Astrocyte of the cerebellum (primary cell): ENCODE measurements around the gene KRTAP9-2.
"Not testable (repeated sequence)": the region's sequence is repeated elsewhere in the genome, so short reads cannot be mapped to it uniquely, and the experiment has no call there.

ENCODE experiments used
- DNase-seq: peaks from one replicate; pipeline ENCODE4 v3.0.0-alpha.2; 2011; ENCODE audit warnings: low read depth
- H3K4me3 ChIP-seq: 2 replicates; pipeline ENCODE4 v1.5.1; 2011; ENCODE audit warnings: mild to moderate bottlenecking, low read depth, low read length, moderate library complexity
- CTCF ChIP-seq: IDR thresholded peaks from 2 replicates; pipeline ENCODE4 v1.5.1; 2012; ENCODE audit warnings: low read length, low read depth, moderate library complexity, mild to moderate bottlenecking; ENCODE audit errors: missing control alignments
- in situ Hi-C: cut with HindIII; loops from 2 replicates; pipeline ENCODE4 v1.10.0; 2017; ENCODE audit warnings: low sequenced_read_pairs

KRTAP9-2 gene

GRCh38 chr17:41226598-41227095, at the start of gene KRTAP9-2:
TSS of gene KRTAP9-2 (plus strand) at chr17:41226648. CDS start at chr17:41226655, 7 bp downstream.
- H3K4me3 ChIP-seq, in situ Hi-C loops, DNase-seq: not testable (repeated sequence)

- no peak for TF ChIP-seq CTCF
- H3K4me3 ChIP-seq = no peak overlapping the region
- DNase-seq = no peak
- in situ Hi-C loops = no loop called here
Observed at GRCh38 chr17:41176744-41177387, 49.6 kb upstream of the KRTAP9-2 start.

- H3K4me3 ChIP-seq = no peak within 1 kb of the TSS
- no peak for DNase-seq
- in situ Hi-C loops = no loop called here
- no peak for TF ChIP-seq CTCF
Observed at GRCh38 chr17:41177727-41178271, 48.6 kb upstream of the KRTAP9-2 start, which contains the start of gene KRTAP4-2. TSS of gene KRTAP4-2 (minus strand) at chr17:41178221. CDS start at chr17:41178164, 57 bp downstream.

- in situ Hi-C loops = no loop called here
- TF ChIP-seq CTCF = no peak
- H3K4me3 ChIP-seq = no peak overlapping the region
- DNase-seq = no peak
Observed at GRCh38 chr17:41178341-41178740, 48.1 kb upstream of the KRTAP9-2 start.

DNA sequence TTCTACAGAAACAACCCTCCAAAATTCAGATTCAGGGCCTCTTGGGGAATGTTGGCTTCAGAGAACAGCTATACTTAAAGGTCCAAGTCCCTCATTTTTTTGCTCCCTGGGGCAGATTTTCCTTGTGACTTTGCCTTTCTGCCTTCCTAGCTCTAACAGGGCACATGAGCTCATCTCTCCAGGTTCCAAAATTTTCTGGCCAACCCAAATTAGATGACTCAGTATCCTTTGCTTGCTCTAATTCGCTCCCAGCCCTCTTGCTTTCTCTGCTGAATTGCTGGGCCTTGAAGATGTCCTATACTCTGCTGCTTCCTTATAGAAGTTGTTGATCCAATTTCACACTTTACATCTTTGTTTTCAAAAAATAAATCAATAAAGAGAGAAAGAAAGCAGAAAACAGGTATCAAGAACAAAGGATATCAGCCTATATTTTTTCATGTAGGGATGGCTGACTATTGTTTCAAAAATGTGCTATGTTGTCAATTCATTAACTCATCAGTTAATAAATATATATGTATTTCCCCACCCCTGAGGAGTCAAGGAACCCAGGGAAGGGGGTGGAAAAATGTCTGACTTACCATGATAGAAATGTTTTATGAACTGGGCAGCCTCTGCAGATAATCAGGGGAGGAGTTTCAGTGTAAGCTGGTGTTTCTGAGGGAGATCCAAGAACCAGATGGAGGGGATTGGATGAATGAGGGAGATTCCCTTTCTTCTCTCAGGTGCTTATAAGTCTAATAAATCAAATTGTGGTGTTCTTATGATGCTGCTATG, 47.4 kb upstream of the KRTAP9-2 start:
- DNase-seq = no peak
- H3K4me3 ChIP-seq = no peak overlapping the region
- TF ChIP-seq CTCF = no peak
- in situ Hi-C loops = no loop called here

GRCh38 chr17:41184480-41184961, 41.9 kb upstream of the KRTAP9-2 start, which contains the start of gene KRTAP4-1:
TSS of gene KRTAP4-1 (minus strand) at chr17:41184911. CDS start at chr17:41184854, 57 bp downstream.
- TF ChIP-seq CTCF = no peak
- no peak within 1 kb of the TSS for H3K4me3 ChIP-seq
- DNase-seq = no peak
- in situ Hi-C loops = no loop called here

GRCh38 chr17:41185001-41185400, 41.4 kb upstream of the KRTAP9-2 start:
- in situ Hi-C loops = no loop called here
- H3K4me3 ChIP-seq = no peak overlapping the region
- DNase-seq = no peak
- TF ChIP-seq CTCF = no peak
